Peyer's patch (tissue), 4 donors: ENCODE data around the gene ACTC1.

ENCODE experiments used
- POLR2A ChIP-seq, 2 donors: fragments of 450-650 bp; IDR thresholded peaks; one replicate each; pipeline ENCODE4 v1.5.1; 2017; ENCODE audit warnings: antibody characterized with exemption in 2 of 2, mild to moderate bottlenecking in 2 of 2, moderate library complexity in 2 of 2
- TF ChIP-seq, protein P1 (sequence below), 6 experiments: fragments of 450-650 bp in 4 of 6; fragments of 200-600 bp in 2 of 6; sonication (generic) in 1 of 6; IDR thresholded peaks; one replicate each; pipeline ENCODE4 v1.5.1; 2017 to 2019; ENCODE audit warnings: antibody characterized with exemption in 6 of 6, mild to moderate bottlenecking in 3 of 6, moderate library complexity in 1 of 6

DNA sequence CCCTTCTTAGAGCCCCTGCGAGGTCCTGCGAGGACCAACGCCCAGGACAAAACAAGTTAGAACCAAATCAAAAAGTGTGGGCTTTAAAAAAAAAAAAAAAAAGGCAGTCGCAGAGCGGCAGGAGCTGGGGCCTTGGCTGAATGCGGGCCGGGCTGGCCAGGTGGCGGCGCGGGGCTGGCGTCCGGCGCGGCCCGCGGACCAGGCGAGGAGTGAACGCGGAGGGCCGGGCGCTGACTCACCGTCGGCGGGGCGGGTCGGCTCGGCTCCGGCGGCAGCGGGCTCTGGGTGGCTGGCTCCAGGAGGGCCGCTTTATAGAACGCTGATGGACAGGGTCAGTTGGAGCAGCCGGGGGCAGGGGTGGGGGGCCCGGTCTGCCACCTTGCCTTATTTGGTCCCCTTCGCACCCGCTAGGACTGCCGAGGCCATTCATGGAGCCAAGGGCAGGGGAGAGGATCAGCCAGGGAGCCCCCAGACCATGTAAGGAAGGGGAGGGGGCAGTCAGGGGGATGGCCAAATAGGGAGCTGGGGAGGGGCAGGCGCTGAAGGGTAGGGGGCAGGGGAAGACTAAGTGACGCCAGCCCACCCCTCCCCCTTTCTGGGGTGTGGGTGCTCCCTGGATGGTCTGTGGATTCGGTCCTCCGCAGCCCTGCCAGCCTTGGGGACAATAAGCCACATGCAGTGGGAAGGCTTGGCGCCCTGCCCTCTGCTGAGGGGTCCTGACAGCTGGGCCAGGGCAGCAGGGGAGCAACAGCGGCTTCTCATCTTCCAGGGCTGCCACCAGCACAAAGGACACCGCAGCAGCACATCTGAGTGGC, at the start of gene ACTC1:
- TF ChIP-seq POLR2A (IDR thresholded peaks at IDR 0.05) = no peak
- TF ChIP-seq, protein P1, sequence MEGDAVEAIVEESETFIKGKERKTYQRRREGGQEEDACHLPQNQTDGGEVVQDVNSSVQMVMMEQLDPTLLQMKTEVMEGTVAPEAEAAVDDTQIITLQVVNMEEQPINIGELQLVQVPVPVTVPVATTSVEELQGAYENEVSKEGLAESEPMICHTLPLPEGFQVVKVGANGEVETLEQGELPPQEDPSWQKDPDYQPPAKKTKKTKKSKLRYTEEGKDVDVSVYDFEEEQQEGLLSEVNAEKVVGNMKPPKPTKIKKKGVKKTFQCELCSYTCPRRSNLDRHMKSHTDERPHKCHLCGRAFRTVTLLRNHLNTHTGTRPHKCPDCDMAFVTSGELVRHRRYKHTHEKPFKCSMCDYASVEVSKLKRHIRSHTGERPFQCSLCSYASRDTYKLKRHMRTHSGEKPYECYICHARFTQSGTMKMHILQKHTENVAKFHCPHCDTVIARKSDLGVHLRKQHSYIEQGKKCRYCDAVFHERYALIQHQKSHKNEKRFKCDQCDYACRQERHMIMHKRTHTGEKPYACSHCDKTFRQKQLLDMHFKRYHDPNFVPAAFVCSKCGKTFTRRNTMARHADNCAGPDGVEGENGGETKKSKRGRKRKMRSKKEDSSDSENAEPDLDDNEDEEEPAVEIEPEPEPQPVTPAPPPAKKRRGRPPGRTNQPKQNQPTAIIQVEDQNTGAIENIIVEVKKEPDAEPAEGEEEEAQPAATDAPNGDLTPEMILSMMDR (IDR thresholded peaks at IDR 0.05) = no peak
